WTC11 (cell line): ENCODE data around the gene PRDM15.

Experiments
- CBFB ChIP-seq: sonication (generic); formaldehyde crosslinking; IDR thresholded peaks from 2 replicates; pipeline ENCODE4 v1.8.1; 2022; ENCODE audit warnings: mild to moderate bottlenecking, low read depth, missing genetic modification reagents
- CTCF ChIP-seq: fragments of 200-600 bp; IDR thresholded peaks from 2 replicates; pipeline ENCODE4 v1.8.0; 2022; ENCODE audit warnings: antibody characterized with exemption

- TF ChIP-seq CBFB (no peak), CTCF (no peak)
Measured at GRCh38 chr21:41857771-41858300, 21.3 kb downstream of the PRDM15 start.
